K562 (cell line): Measurements from ENCODE around the gene CHAC1. TPM values are rescaled to one million over a fixed set of nuclear protein-coding genes. Genes with fewer than 3 reads are reported as not detected.

Experiments
- CHD2 ChIP-seq: IDR thresholded peaks from 2 replicates; pipeline ENCODE4 v1.6.1; 2011; ENCODE audit warnings: low read depth, low read length
- FOSL1 ChIP-seq: fragments of 200-800 bp; sonication (Bioruptor generic); conservative IDR thresholded peaks from 2 replicates; pipeline ENCODE4 v1.6.1; 2016; ENCODE audit warnings: missing genetic modification characterization, missing compliant biosample characterization
- KLF16 ChIP-seq: IDR thresholded peaks from 2 replicates; pipeline ENCODE4 v1.6.1; 2016; ENCODE audit warnings: antibody characterized with exemption
- NR3C1 ChIP-seq: sonication (generic); formaldehyde crosslinking; IDR thresholded peaks from 2 replicates; pipeline ENCODE4 v1.8.1; 2022; ENCODE audit warnings: missing genetic modification reagents
- PCBP2 ChIP-seq: fragments of 200-400 bp; formaldehyde crosslinking; IDR thresholded peaks from 2 replicates; pipeline ENCODE4 v1.6.1; 2018; ENCODE audit warnings: low read length, low read depth, mild to moderate bottlenecking, moderate library complexity; ENCODE audit not compliant: poor library complexity, severe bottlenecking
- RAD21 ChIP-seq, 2 experiments: fragments of 250-450 bp in 1 of 2; fragments of 450-650 bp in 1 of 2; sonication (Bioruptor Pico) in 1 of 2; formaldehyde crosslinking in 1 of 2; IDR thresholded peaks in 1 of 2; conservative IDR thresholded peaks in 1 of 2; 2 replicates each; pipeline versions ENCODE4 v1.4.0 to v1.8.0; 2020 to 2022; ENCODE audit warnings: mild to moderate bottlenecking in 2 of 2, moderate library complexity in 1 of 2
- RBM22 ChIP-seq: fragments of 200-400 bp; formaldehyde crosslinking; IDR thresholded peaks from 2 replicates; pipeline ENCODE4 v1.6.1; 2018; ENCODE audit warnings: low read length, low read depth; ENCODE audit not compliant: poor library complexity, severe bottlenecking
- RFX1 ChIP-seq: fragments of 450-650 bp; IDR thresholded peaks from 2 replicates; pipeline ENCODE4 v1.6.1; 2016; ENCODE audit warnings: mild to moderate bottlenecking, moderate library complexity
- SAFB ChIP-seq: fragments of 200-400 bp; formaldehyde crosslinking; IDR thresholded peaks from 2 replicates; pipeline ENCODE4 v1.6.1; 2017; ENCODE audit warnings: low read depth, low read length, borderline replicate concordance
- SMAD3 ChIP-seq: fragments of 450-650 bp; formaldehyde crosslinking; conservative IDR thresholded peaks from 2 replicates; pipeline ENCODE4 v1.4.0; 2020; ENCODE audit warnings: mild to moderate bottlenecking
- SRSF1 ChIP-seq: fragments of 200-400 bp; formaldehyde crosslinking; IDR thresholded peaks from 2 replicates; pipeline ENCODE4 v1.6.1; 2017; ENCODE audit warnings: mild to moderate bottlenecking, low read depth, low read length, moderate library complexity
- TAF1 ChIP-seq: IDR thresholded peaks from 2 replicates; pipeline ENCODE4 v1.6.1; 2011; ENCODE audit warnings: mild to moderate bottlenecking, low read length, moderate library complexity; ENCODE audit not compliant: insufficient read depth, control insufficient read depth, severe bottlenecking; ENCODE audit errors: extremely low read depth
- ZBTB17 ChIP-seq: fragments of 450-650 bp; formaldehyde crosslinking; IDR thresholded peaks from 2 replicates; pipeline ENCODE4 v1.4.0; 2020; ENCODE audit warnings: mild to moderate bottlenecking
- ZZZ3 ChIP-seq: fragments of 450-650 bp; IDR thresholded peaks from 2 replicates; pipeline ENCODE4 v1.6.1; 2016; ENCODE audit warnings: antibody characterized with exemption, mild to moderate bottlenecking, moderate library complexity
- polyA plus RNA-seq, 8 experiments: library from polyadenylated mRNA; depleted of rRNA in 4 of 8; stranded (reverse) in 5 of 8; unstranded in 3 of 8; fragments of >200 nt; fragmentation: Nextera tagmentation in 2 of 8; fragmentation: Illumina TruSeq in 1 of 8; extraction: Ambion mirVana in 2 of 8; extraction: Trizol in 1 of 8; gene quantifications; 2 replicates each; pipeline versions ENCODE4 v1.2.1 to v1.2.3, GENCODE V29; 2011 to 2014; ENCODE audit warnings: inconsistent platforms in 1 of 8, missing spikeins in 1 of 8
- total RNA-seq, 7 experiments: library from RNA; depleted of rRNA in 6 of 7; stranded (reverse); fragments of >200 nt in 6 of 7; fragmentation: Illumina TruSeq in 2 of 7; extraction: Trizol in 2 of 7; gene quantifications; 2 replicates each; pipeline versions ENCODE4 v1.2.1 to v1.2.3, GENCODE V29; 2011 to 2021; ENCODE audit warnings: low replicate concordance in 1 of 7
- TF ChIP-seq, protein P1 (sequence below), 2 experiments: fragments of 450-650 bp; formaldehyde crosslinking in 1 of 2; IDR thresholded peaks; 2 replicates each; pipeline versions ENCODE4 v1.4.0 to v1.6.1; 2014 to 2020; ENCODE audit warnings: mild to moderate bottlenecking in 2 of 2, borderline replicate concordance in 1 of 2, low read depth in 1 of 2
- TF ChIP-seq, protein P2 (sequence below): sonication (generic); formaldehyde crosslinking; IDR thresholded peaks from 2 replicates; pipeline ENCODE4 v1.8.0; 2022; ENCODE audit warnings: missing genetic modification reagents, mild to moderate bottlenecking, borderline replicate concordance
- TF ChIP-seq, protein P3 (sequence below): fragments of 450-650 bp; formaldehyde crosslinking; IDR thresholded peaks from 2 replicates; pipeline ENCODE4 v1.4.0; 2020; ENCODE audit warnings: mild to moderate bottlenecking

Gene CHAC1
- total and polyA plus RNA-seq, 9 of the 15 experiments (the other 6 are each of a cell fraction or from before 2014, with no cell fraction given), result 0.47 to 39.0 (median 7.5) TPM

DNA sequence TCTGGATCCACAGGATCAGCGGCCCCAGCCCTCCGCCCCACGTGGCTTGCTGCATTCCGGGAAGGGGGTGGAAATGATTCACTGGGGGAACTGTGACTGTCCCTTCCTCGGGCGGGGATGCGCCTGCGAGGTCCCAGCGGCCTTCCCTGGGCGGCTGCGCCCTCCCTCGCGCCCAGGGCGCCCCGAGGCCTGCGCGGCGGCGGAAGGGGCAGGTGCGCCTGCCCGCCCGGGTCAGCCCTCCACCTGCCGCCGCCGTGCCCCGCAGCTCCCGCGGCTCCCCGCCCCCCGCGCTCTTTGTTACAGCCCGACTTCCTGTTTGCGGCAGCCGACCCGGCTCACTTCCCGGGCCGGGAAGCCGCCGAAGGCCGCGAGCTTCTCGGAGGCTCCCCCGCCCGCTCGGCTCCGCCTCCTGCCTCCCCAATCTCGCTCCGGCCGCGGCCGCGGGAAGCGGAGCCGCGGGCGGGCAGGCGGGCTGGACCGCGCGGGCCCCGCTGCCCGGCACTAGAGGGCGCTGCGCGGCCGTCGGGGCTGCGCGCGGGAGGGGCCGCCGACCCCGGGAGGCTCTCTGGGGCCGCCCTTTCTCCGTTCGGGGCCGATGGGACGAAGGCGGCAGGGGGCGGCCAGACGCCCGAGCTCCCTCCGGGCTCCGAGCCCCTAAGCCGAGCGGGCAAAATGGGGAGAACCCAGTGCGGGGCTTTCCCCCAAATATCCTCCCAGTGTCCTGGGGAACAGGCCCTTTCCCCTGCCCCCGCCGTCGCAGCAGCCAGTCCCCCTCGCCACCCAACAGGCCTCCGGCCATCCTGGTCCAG is 11.5 kb upstream of the CHAC1 start (continued):
- TF ChIP-seq, protein P1, sequence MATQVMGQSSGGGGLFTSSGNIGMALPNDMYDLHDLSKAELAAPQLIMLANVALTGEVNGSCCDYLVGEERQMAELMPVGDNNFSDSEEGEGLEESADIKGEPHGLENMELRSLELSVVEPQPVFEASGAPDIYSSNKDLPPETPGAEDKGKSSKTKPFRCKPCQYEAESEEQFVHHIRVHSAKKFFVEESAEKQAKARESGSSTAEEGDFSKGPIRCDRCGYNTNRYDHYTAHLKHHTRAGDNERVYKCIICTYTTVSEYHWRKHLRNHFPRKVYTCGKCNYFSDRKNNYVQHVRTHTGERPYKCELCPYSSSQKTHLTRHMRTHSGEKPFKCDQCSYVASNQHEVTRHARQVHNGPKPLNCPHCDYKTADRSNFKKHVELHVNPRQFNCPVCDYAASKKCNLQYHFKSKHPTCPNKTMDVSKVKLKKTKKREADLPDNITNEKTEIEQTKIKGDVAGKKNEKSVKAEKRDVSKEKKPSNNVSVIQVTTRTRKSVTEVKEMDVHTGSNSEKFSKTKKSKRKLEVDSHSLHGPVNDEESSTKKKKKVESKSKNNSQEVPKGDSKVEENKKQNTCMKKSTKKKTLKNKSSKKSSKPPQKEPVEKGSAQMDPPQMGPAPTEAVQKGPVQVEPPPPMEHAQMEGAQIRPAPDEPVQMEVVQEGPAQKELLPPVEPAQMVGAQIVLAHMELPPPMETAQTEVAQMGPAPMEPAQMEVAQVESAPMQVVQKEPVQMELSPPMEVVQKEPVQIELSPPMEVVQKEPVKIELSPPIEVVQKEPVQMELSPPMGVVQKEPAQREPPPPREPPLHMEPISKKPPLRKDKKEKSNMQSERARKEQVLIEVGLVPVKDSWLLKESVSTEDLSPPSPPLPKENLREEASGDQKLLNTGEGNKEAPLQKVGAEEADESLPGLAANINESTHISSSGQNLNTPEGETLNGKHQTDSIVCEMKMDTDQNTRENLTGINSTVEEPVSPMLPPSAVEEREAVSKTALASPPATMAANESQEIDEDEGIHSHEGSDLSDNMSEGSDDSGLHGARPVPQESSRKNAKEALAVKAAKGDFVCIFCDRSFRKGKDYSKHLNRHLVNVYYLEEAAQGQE (IDR thresholded peaks at IDR 0.05; ENCODE audit: borderline replicate concordance), result peak; percentile 34; the same call in 1 of the 2 replicates
- TF ChIP-seq, protein P1 (CRISPR knock-in tag; IDR thresholded peaks at IDR 0.05; ENCODE audit: low read depth), result no peak
- peak; percentile 16 for TF ChIP-seq TAF1
- no peak for TF ChIP-seq ZZZ3
- TF ChIP-seq, protein P2, sequence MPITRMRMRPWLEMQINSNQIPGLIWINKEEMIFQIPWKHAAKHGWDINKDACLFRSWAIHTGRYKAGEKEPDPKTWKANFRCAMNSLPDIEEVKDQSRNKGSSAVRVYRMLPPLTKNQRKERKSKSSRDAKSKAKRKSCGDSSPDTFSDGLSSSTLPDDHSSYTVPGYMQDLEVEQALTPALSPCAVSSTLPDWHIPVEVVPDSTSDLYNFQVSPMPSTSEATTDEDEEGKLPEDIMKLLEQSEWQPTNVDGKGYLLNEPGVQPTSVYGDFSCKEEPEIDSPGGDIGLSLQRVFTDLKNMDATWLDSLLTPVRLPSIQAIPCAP, result no peak
- no peak for TF ChIP-seq RBM22
- TF ChIP-seq NR3C1 (CRISPR knock-in tag), result no peak
- TF ChIP-seq PCBP2, result no peak
- TF ChIP-seq RAD21 (CRISPR knock-in tag; conservative IDR thresholded peaks at IDR 0.05 in 1 of 2, IDR thresholded peaks at IDR 0.05 in 1 of 2), result peak; percentile 40 to 72
- no peak for TF ChIP-seq RFX1
- no peak for TF ChIP-seq SAFB
- TF ChIP-seq ZBTB17 (CRISPR knock-in tag), result no peak
- TF ChIP-seq KLF16, result 0 out of 2 replicates have a peak, but pooled peaks have one; percentile 5
- peak; percentile 80 for TF ChIP-seq FOSL1
- no peak for TF ChIP-seq SMAD3 (CRISPR knock-in tag)
- peak; percentile 79 for TF ChIP-seq CHD2
- TF ChIP-seq, protein P3, sequence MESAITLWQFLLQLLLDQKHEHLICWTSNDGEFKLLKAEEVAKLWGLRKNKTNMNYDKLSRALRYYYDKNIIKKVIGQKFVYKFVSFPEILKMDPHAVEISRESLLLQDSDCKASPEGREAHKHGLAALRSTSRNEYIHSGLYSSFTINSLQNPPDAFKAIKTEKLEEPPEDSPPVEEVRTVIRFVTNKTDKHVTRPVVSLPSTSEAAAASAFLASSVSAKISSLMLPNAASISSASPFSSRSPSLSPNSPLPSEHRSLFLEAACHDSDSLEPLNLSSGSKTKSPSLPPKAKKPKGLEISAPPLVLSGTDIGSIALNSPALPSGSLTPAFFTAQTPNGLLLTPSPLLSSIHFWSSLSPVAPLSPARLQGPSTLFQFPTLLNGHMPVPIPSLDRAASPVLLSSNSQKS, result no peak
- TF ChIP-seq SRSF1, result no peak
